Measurements from ENCODE around the gene IKZF2. TPM values are rescaled to one million over a fixed set of nuclear protein-coding genes. Genes with fewer than 3 reads are reported as not detected.

The IKZF2 gene
- total RNA-seq, 1 experiment from 2014 or later = 1.6 TPM

DNA sequence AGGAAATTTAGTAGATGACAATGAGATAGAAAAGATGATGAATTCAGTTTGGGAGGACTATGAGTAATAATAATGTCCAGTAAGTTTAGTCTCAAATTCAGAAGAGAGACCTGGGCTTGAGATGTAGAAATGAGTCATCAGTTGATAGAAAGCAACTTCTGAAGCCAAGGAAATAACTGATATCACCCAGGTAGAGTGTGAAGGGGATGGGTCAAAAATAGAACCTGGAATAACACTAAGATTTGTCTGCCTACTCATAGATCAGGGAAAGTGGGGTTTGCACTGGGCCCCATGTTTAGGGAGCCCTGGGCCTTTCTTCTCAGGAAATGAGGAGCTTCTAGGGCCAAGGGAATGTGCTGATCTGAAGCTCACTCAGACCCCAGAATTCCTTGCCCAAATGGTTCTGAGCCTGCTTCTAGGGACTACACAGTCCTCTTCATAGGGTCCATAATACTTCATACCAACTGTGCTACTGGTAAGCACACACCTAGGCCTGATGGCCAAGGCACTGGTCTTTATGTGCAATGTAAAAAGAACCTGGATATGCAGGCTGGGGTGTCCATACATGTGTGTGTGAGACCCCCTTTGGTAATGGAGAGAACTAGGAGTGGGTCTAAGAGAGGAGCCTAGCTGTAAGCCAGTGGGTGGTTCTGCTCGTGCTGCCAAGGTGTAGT, 141.2 kb downstream of the IKZF2 start:
- Histone ChIP-seq H3K4me3 (replicated peaks in 1 of 2; ENCODE audit: low read depth in 1 of 2, low read length in 2 of 2) (no peak overlapping the region), H3K4me1 (ENCODE audit: control insufficient read depth in 1 of 2, insufficient read depth in 2 of 2, low read length in 2 of 2) (no peaks in the 10 kb centered on the region), H3K9me2 (ENCODE audit: insufficient read depth) (no peaks in the 10 kb centered on the region), H3K9ac (ENCODE audit: low read length) (no peak overlapping the region), H3K27me3 (ENCODE audit: insufficient read depth, low read length) (no peaks in the 10 kb centered on the region), H3K4me2 (ENCODE audit: low read length) (no peak overlapping the region), H3K79me2 (ENCODE audit: insufficient read depth, low read length) (no peaks in the 10 kb centered on the region), H2AFZ (ENCODE audit: low read depth, low read length, poor library complexity, severe bottlenecking) (no peak overlapping the region), H3K36me3 (ENCODE audit: control insufficient read depth in 1 of 2, insufficient read depth in 2 of 2, low read length in 2 of 2) (no peaks in the 10 kb centered on the region), H4K20me1 (ENCODE audit: insufficient read depth) (no peaks in the 10 kb centered on the region), H3K9me3 (ENCODE audit: control insufficient read depth in 1 of 2, insufficient read depth in 1 of 2, low read depth in 1 of 2, low read length in 2 of 2) (no peaks in the 10 kb centered on the region), H3K27ac (ENCODE audit: low read depth, low read length) (no peak overlapping the region)
- DNase-seq (ENCODE audit: low read depth, low spot score) (no peak), ATAC-seq (no peak)
- ChIA-PET RAD21 (ENCODE audit: low non-redundant PET in 1 of 2, low total read pairs in 2 of 2, uncharacterized antibody in 2 of 2, unreplicated experiment in 2 of 2) (no interaction called here), CTCF (no interaction called here), POLR2A (no interaction called here)
- intact Hi-C loops (cut with micrococcal nuclease) = no loop called here
- TF ChIP-seq SP1 (IDR thresholded peaks at IDR 0.05; ENCODE audit: low read depth) (no peak), POLR2AphosphoS5 (IDR thresholded peaks at IDR 0.05; ENCODE audit: low read depth, low read length) (no peak), SIN3A (IDR thresholded peaks at IDR 0.05; ENCODE audit: low read depth) (no peak), ZNF274 (IDR thresholded peaks at IDR 0.05; ENCODE audit: low read depth, low read length) (no peak), TCF7L2 (IDR thresholded peaks at IDR 0.05; ENCODE audit: borderline replicate concordance, extremely low read depth, insufficient read depth, insufficient read length) (no peak), CEBPB (IDR thresholded peaks at IDR 0.05; ENCODE audit: low read depth) (no peak), EGR1 (IDR thresholded peaks at IDR 0.05; ENCODE audit: low read depth) (no peak), JUND (IDR thresholded peaks at IDR 0.05) (no peak)
- TF ChIP-seq, protein P1, sequence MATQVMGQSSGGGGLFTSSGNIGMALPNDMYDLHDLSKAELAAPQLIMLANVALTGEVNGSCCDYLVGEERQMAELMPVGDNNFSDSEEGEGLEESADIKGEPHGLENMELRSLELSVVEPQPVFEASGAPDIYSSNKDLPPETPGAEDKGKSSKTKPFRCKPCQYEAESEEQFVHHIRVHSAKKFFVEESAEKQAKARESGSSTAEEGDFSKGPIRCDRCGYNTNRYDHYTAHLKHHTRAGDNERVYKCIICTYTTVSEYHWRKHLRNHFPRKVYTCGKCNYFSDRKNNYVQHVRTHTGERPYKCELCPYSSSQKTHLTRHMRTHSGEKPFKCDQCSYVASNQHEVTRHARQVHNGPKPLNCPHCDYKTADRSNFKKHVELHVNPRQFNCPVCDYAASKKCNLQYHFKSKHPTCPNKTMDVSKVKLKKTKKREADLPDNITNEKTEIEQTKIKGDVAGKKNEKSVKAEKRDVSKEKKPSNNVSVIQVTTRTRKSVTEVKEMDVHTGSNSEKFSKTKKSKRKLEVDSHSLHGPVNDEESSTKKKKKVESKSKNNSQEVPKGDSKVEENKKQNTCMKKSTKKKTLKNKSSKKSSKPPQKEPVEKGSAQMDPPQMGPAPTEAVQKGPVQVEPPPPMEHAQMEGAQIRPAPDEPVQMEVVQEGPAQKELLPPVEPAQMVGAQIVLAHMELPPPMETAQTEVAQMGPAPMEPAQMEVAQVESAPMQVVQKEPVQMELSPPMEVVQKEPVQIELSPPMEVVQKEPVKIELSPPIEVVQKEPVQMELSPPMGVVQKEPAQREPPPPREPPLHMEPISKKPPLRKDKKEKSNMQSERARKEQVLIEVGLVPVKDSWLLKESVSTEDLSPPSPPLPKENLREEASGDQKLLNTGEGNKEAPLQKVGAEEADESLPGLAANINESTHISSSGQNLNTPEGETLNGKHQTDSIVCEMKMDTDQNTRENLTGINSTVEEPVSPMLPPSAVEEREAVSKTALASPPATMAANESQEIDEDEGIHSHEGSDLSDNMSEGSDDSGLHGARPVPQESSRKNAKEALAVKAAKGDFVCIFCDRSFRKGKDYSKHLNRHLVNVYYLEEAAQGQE (IDR thresholded peaks at IDR 0.05; ENCODE audit: low read depth) = no peak
- TF ChIP-seq, protein P2, sequence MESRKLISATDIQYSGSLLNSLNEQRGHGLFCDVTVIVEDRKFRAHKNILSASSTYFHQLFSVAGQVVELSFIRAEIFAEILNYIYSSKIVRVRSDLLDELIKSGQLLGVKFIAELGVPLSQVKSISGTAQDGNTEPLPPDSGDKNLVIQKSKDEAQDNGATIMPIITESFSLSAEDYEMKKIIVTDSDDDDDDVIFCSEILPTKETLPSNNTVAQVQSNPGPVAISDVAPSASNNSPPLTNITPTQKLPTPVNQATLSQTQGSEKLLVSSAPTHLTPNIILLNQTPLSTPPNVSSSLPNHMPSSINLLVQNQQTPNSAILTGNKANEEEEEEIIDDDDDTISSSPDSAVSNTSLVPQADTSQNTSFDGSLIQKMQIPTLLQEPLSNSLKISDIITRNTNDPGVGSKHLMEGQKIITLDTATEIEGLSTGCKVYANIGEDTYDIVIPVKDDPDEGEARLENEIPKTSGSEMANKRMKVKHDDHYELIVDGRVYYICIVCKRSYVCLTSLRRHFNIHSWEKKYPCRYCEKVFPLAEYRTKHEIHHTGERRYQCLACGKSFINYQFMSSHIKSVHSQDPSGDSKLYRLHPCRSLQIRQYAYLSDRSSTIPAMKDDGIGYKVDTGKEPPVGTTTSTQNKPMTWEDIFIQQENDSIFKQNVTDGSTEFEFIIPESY (IDR thresholded peaks at IDR 0.05; ENCODE audit: extremely low read depth, insufficient replicate concordance, low read length) = no peak
- no TSS peak for BruUV-seq (replicated peaks)
